AG09319 (cell line): ENCODE results near the gene NCOR1.
"Not testable (repeated sequence)": the region's sequence is repeated elsewhere in the genome, so short reads cannot be mapped to it uniquely, and the experiment has no call there.

Experiments
- DNase-seq: peaks from one replicate; pipeline ENCODE4 v3.0.0-alpha.2; 2010; ENCODE audit warnings: low read depth; ENCODE audit errors: extremely low read depth
- TF ChIP-seq, protein P1 (sequence below): IDR thresholded peaks from 2 replicates; pipeline ENCODE4 v1.5.1; 2011; ENCODE audit warnings: low read depth, mild to moderate bottlenecking, inconsistent platforms, low read length, moderate library complexity

The NCOR1 gene

DNA sequence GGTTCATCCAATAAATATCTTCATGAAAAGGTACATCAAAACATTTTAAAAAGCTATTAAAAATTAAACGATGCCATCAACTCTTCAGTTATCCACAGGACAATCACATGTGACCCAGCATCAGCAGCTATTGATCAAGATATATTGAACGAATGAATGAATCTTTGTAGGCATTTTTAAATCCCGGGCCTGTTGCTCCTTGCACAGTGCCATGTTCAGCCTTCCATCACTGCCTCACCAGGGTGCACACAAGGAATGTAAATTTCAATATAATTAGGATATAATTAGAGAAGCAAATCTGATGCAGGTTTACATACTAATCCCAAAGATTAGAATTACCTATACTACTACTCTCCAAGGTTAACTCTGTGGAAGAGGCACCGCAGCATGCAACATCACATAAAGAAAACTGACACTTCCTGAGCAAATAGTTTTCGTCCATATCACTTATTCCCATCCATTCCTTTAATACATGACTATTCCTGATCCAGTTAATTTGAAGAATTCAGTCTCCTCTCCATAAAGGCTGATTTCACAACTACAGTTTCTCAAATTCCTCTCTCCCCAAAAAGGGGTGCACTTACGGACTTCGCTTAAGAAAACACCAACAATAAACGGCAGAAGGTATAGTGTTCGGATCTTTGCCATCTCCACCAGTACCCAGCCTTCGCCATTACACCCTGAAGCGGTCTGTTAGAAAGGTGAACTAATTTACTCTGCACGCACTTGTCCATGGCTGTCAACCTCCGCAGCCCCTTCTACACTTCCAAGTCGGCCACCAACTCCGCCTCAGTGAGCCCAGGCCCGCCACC is 938 bp downstream of the NCOR1 start:
- TF ChIP-seq, protein P1, sequence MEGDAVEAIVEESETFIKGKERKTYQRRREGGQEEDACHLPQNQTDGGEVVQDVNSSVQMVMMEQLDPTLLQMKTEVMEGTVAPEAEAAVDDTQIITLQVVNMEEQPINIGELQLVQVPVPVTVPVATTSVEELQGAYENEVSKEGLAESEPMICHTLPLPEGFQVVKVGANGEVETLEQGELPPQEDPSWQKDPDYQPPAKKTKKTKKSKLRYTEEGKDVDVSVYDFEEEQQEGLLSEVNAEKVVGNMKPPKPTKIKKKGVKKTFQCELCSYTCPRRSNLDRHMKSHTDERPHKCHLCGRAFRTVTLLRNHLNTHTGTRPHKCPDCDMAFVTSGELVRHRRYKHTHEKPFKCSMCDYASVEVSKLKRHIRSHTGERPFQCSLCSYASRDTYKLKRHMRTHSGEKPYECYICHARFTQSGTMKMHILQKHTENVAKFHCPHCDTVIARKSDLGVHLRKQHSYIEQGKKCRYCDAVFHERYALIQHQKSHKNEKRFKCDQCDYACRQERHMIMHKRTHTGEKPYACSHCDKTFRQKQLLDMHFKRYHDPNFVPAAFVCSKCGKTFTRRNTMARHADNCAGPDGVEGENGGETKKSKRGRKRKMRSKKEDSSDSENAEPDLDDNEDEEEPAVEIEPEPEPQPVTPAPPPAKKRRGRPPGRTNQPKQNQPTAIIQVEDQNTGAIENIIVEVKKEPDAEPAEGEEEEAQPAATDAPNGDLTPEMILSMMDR = no peak
- no peak for DNase-seq

DNA sequence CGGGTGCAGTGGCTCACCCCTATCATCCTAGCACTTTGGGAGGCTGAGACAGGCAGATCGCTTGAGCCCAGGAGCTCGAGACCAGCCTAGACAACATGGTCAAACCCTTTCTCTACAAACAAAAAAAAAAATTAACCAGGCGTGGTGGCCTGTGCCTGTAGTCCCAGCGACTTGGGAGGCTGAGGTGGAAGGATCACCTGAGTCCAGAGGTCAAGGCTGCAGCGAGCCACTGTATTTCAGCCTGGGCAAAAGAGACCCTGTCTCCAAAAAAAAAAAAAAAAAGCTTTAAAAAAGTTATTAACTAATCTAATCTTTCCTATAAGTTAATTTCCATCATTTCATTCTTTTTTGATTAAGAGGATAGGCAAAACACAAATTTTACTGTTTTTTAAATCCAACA is 2.5 kb downstream of the NCOR1 start:
- DNase-seq = no peak
- TF ChIP-seq, protein P1 = no peak

DNA sequence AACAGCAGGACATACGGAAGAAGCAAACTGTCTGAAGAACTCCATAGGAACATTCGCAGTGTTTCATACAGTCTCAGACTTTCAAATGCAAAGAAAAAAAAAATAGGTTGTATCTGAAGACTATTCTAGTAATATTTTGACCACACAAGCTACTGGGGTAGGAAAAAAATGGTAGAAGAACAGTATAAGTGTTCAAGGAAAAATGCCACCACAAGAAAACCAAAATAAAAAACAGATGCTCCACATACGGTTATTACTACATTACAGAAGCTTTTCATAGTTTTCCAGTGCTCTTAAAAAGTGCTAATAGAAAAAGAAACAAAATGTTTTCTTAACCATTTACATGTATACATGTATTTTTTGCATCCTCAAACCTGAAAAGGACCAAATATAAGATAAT is 3.7 kb downstream of the NCOR1 start:
- DNase-seq = no peak
- TF ChIP-seq, protein P1 = no peak

DNA sequence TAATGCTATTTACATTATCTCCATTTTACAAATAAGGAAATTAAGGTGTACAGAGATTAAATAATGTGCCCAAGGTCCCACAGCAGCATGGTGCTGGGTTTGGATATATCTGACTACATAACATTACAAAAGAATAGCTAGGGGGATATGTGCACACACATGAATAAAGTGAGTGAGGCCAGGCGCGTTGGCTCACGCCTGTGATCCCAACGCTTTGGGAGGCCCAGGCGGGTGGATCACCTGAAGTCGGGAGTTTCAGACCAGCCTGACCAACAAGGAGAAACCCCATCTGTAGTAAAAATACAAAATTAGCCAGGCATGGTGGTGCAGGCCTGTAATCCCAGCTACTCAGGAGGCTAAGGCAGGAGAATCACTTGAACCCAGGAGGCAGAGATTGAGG is 10.6 kb downstream of the NCOR1 start:
- DNase-seq = not testable (repeated sequence)

DNA sequence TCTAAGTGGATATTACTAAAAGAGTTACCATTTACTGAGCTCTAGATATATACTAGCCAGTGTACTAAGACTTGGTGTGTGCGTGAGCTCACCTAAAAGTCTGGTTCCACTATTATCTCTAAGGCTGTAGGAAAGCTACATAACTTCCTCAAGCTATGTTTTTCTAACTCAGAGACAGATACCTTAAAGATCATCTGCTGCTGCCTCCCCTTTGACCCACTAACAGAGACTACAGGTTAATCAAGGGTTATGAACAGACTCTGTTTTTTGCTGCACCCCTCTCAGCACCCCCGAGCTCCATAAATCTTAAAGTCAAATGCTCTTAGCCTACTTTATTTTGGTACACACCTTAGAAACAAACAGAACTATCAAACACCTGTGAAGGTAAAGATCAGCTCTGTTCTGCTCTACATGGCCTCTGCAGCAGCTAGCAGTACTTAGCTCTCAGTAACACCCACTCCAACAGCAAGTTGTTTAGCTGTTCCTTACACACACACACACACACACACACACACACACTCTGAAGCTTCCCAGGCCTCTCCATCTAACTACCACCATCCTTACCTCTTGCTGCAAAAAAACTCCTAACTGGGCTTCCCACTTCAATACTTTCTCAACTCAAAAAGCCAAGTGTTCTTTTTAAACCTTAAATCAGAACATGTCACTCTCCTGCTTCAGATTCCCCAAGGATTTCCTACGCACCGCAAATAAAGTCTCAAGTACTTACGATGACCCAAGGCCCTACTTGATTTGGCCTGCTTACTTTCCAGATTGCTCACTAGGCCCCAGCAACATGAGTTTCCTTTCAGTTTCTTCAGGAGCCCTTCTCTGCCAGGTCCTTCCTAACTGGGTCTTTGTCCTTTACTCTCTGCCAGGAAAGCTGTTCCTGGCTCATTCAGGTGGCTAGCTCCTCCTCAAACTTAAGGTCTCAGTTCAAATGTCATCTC is 12.5 kb downstream of the NCOR1 start:
- not testable (repeated sequence) for DNase-seq

DNA sequence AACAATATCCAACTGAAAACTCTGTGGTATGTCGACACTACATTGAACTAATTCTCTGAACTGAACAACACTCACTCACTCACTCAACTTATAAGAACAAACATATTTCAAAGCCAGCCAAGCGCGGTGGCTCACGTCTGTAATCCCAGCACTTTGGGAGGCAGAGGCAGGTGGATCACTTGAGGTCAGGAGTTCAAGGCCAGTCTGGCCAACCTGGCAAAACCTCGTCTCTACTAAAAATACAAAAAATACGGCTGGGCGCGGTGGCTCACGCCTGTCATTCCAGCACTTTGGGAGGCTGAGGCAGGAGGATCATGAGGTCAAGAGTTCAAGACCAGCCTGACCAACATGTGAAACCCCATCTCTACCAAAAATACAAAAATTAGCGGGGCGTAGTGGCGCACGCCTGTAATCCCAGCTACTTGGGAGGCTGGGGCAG is 13.6 kb downstream of the NCOR1 start:
- not testable (repeated sequence) for DNase-seq

DNA sequence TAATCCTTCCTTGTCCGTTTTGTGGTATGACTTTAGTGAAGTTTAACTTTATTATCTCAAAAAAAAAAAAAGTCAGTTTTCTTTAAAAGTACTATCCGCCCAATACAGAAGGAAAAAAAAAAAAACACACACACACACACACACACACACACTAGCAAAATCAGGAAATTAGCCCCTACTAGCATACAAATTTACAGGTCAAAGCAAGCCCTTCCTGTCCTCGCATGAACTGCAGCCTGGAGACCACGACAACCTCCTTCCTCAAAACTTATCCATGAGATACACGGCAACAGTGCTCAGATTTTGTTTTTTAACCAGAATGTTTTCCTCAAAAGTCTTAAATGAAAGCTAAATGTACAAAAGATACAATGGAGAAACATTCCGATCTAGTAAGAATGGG is 16.2 kb downstream of the NCOR1 start:
- TF ChIP-seq, protein P1 = no peak
- no peak for DNase-seq

DNA sequence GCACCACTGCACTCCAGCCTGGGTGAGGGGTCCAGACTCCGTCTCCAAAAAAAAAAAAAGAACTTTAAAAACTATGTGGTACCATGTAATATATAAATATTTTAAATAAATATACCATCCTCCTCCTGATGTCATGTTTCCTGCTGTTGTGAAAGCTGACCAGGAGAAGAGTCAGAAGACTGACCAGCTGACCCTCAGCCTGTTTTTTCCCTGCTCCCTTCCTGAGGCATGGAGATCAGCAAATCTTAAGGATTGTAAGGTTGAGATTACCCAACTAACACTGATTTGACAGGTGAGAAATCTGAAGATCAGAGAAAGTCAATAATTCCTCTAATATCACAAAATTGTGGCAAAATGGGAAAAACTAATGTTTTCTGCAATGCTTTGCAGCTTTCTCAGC is 18.1 kb downstream of the NCOR1 start:
- no peak for DNase-seq
- TF ChIP-seq, protein P1 = no peak

DNA sequence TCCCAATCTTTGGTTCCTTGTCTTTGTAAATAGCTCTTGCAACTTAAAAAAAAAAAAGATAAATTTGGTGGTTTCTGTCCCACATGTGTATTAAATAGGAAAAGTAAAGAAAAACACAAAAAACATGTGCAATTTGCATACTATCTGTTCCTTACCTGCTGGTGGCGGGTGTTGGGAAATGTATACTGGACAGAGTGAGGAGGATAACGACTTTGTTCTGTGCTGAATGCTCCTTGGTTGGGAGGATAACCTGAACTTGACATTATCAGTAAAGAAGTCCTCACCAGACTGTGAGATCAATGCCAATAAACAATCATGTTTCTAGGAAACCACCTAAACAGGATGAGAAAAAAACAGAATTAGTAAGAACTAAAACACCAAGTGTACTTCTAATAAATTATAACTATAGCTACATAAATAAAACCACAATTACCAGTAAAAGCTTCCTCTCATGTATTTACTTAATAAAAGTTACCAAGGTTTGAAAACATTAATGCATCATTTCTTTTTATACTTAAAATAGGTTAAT is 21.0 kb downstream of the NCOR1 start:
- DNase-seq = not testable (repeated sequence)
